ENCODE measurements around the gene UGT2A1.

UGT2A1 gene

GRCh38 chr4:69656653-69657158, 3.7 kb upstream of the UGT2A1 start:
- TF ChIP-seq, protein P1, sequence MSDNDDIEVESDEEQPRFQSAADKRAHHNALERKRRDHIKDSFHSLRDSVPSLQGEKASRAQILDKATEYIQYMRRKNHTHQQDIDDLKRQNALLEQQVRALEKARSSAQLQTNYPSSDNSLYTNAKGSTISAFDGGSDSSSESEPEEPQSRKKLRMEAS (IDR thresholded peaks at IDR 0.05), result no peak
- TF ChIP-seq TCF12 (IDR thresholded peaks at IDR 0.05; ENCODE audit: low read depth) (no peak), EP300 (IDR thresholded peaks at IDR 0.05; ENCODE audit: borderline replicate concordance) (no peak)

DNA sequence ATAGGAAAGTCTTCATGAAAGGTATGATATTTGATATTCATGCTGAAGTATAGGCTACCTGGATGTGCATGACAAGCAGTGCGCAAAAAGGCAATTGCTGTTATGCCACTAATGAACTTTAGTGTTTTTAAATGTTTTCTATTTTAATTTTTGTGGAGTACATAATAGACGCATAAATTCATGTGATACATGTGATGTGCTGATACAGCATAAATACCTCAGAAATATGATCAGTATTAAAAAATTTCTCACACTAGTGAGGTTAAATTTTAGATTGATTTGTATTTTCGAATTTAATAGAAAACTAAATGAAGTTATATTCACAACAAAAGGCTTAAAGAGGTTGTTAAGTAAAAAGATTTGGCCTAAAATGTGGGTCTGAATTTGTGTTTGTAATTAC, 2.2 kb downstream of the UGT2A1 start:
- no peak for TF ChIP-seq CREB1 (IDR thresholded peaks at IDR 0.05; ENCODE audit: low read depth)
- TF ChIP-seq, protein P2, sequence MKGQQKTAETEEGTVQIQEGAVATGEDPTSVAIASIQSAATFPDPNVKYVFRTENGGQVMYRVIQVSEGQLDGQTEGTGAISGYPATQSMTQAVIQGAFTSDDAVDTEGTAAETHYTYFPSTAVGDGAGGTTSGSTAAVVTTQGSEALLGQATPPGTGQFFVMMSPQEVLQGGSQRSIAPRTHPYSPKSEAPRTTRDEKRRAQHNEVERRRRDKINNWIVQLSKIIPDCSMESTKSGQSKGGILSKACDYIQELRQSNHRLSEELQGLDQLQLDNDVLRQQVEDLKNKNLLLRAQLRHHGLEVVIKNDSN (IDR thresholded peaks at IDR 0.05), result no peak
- TF ChIP-seq TEAD4 (IDR thresholded peaks at IDR 0.05), result no peak
- TF ChIP-seq YY1 (IDR thresholded peaks at IDR 0.05; ENCODE audit: low read depth), result no peak
- TF ChIP-seq TCF12 (IDR thresholded peaks at IDR 0.05; ENCODE audit: low read depth), result no peak
- TF ChIP-seq, protein P3, sequence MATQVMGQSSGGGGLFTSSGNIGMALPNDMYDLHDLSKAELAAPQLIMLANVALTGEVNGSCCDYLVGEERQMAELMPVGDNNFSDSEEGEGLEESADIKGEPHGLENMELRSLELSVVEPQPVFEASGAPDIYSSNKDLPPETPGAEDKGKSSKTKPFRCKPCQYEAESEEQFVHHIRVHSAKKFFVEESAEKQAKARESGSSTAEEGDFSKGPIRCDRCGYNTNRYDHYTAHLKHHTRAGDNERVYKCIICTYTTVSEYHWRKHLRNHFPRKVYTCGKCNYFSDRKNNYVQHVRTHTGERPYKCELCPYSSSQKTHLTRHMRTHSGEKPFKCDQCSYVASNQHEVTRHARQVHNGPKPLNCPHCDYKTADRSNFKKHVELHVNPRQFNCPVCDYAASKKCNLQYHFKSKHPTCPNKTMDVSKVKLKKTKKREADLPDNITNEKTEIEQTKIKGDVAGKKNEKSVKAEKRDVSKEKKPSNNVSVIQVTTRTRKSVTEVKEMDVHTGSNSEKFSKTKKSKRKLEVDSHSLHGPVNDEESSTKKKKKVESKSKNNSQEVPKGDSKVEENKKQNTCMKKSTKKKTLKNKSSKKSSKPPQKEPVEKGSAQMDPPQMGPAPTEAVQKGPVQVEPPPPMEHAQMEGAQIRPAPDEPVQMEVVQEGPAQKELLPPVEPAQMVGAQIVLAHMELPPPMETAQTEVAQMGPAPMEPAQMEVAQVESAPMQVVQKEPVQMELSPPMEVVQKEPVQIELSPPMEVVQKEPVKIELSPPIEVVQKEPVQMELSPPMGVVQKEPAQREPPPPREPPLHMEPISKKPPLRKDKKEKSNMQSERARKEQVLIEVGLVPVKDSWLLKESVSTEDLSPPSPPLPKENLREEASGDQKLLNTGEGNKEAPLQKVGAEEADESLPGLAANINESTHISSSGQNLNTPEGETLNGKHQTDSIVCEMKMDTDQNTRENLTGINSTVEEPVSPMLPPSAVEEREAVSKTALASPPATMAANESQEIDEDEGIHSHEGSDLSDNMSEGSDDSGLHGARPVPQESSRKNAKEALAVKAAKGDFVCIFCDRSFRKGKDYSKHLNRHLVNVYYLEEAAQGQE (IDR thresholded peaks at IDR 0.05; ENCODE audit: low read depth), result no peak
- TF ChIP-seq EP300 (IDR thresholded peaks at IDR 0.05; ENCODE audit: borderline replicate concordance), result no peak
- no peak for TF ChIP-seq TAF1 (IDR thresholded peaks at IDR 0.05; ENCODE audit: low read depth)
- no peak for TF ChIP-seq NFIC (IDR thresholded peaks at IDR 0.05)
- TF ChIP-seq RAD21 (IDR thresholded peaks at IDR 0.05; ENCODE audit: low read depth), result no peak
- no peak for TF ChIP-seq CEBPB (IDR thresholded peaks at IDR 0.05)
- TF ChIP-seq ZBTB7A (IDR thresholded peaks at IDR 0.05; ENCODE audit: low read depth), result no peak
- TF ChIP-seq FOXM1 (IDR thresholded peaks at IDR 0.05; ENCODE audit: borderline replicate concordance, low read depth), result no peak
- TF ChIP-seq EGR1 (IDR thresholded peaks at IDR 0.05), result no peak
- TF ChIP-seq, protein P1 (IDR thresholded peaks at IDR 0.05), result no peak

GRCh38 chr4:69649629-69650028, 3.4 kb downstream of the UGT2A1 start:
- TF ChIP-seq, protein P1 (IDR thresholded peaks at IDR 0.05), result no peak
- no peak for TF ChIP-seq TAF1 (IDR thresholded peaks at IDR 0.05; ENCODE audit: low read depth)
- TF ChIP-seq TCF12 (IDR thresholded peaks at IDR 0.05; ENCODE audit: low read depth), result no peak
- TF ChIP-seq TEAD4 (IDR thresholded peaks at IDR 0.05), result no peak
- no peak for TF ChIP-seq FOXM1 (IDR thresholded peaks at IDR 0.05; ENCODE audit: borderline replicate concordance, low read depth)
- TF ChIP-seq YY1 (IDR thresholded peaks at IDR 0.05; ENCODE audit: low read depth), result no peak
- TF ChIP-seq EP300 (IDR thresholded peaks at IDR 0.05; ENCODE audit: borderline replicate concordance), result no peak
- TF ChIP-seq, protein P3 (IDR thresholded peaks at IDR 0.05; ENCODE audit: low read depth), result no peak
- TF ChIP-seq, protein P2 (IDR thresholded peaks at IDR 0.05), result no peak
- TF ChIP-seq CEBPB (IDR thresholded peaks at IDR 0.05), result no peak
- no peak for TF ChIP-seq CREB1 (IDR thresholded peaks at IDR 0.05; ENCODE audit: low read depth)

- TF ChIP-seq CREB1 (IDR thresholded peaks at IDR 0.05; ENCODE audit: low read depth), result no peak
These were observed 3.8 kb downstream of the UGT2A1 start for GRCh38 chr4:69649207-69649606.

GRCh38 chr4:69642961-69643360, 10.1 kb downstream of the UGT2A1 start:
- no peak for TF ChIP-seq TAF1 (IDR thresholded peaks at IDR 0.05; ENCODE audit: low read depth)
- TF ChIP-seq EGR1 (IDR thresholded peaks at IDR 0.05), result no peak
- TF ChIP-seq RAD21 (IDR thresholded peaks at IDR 0.05; ENCODE audit: low read depth), result no peak
- TF ChIP-seq, protein P3 (IDR thresholded peaks at IDR 0.05; ENCODE audit: low read depth), result no peak
- no peak for TF ChIP-seq FOXM1 (IDR thresholded peaks at IDR 0.05; ENCODE audit: borderline replicate concordance, low read depth)
- no peak for TF ChIP-seq TCF12 (IDR thresholded peaks at IDR 0.05; ENCODE audit: low read depth)
- no peak for TF ChIP-seq CEBPB (IDR thresholded peaks at IDR 0.05)
- TF ChIP-seq, protein P2 (IDR thresholded peaks at IDR 0.05), result no peak
- TF ChIP-seq CREB1 (IDR thresholded peaks at IDR 0.05; ENCODE audit: low read depth), result no peak
- no peak for TF ChIP-seq EP300 (IDR thresholded peaks at IDR 0.05; ENCODE audit: borderline replicate concordance)
- TF ChIP-seq ZBTB7A (IDR thresholded peaks at IDR 0.05; ENCODE audit: low read depth), result no peak
- TF ChIP-seq NFIC (IDR thresholded peaks at IDR 0.05), result no peak
- TF ChIP-seq YY1 (IDR thresholded peaks at IDR 0.05; ENCODE audit: low read depth), result no peak
- TF ChIP-seq, protein P1 (IDR thresholded peaks at IDR 0.05), result no peak
- TF ChIP-seq TEAD4 (IDR thresholded peaks at IDR 0.05), result no peak

All from Ishikawa (cell line).